Testis (tissue), 2 donors: Measurements from ENCODE around the gene CAMK2B.

Experiments used
- POLR2A ChIP-seq: fragments of 450-650 bp; IDR thresholded peaks from one replicate; pipeline ENCODE4 v1.6.1; 2017; ENCODE audit warnings: antibody characterized with exemption, mild to moderate bottlenecking, moderate library complexity
- TF ChIP-seq, protein P1 (sequence below), 3 experiments: fragments of 450-650 bp in 2 of 3; fragments of 200-600 bp in 1 of 3; sonication (generic) in 1 of 3; IDR thresholded peaks; one replicate each; pipeline ENCODE4 v1.5.1; 2016 to 2019; ENCODE audit warnings: antibody characterized with exemption in 3 of 3, mild to moderate bottlenecking in 2 of 3, moderate library complexity in 1 of 3

DNA sequence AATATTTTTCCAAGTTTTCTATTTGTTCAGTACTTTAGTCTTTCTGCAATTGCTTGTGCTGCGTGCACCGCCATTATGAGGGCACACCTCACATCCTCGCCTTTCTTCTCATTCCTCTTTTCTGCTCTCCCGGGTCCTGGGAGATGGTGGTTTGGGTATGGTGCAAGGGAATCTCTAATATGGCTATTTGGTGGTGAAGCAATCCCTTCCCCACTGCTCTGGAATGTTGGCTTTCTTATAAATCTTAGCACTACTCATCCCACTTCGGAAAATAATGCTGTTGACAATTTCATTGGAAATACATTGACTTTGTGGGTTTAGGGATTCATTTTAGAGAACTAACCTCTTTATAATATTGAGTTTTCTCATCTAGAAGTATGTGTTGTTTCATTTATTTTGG lies 134.2 kb downstream of the CAMK2B start:
- TF ChIP-seq, protein P1, sequence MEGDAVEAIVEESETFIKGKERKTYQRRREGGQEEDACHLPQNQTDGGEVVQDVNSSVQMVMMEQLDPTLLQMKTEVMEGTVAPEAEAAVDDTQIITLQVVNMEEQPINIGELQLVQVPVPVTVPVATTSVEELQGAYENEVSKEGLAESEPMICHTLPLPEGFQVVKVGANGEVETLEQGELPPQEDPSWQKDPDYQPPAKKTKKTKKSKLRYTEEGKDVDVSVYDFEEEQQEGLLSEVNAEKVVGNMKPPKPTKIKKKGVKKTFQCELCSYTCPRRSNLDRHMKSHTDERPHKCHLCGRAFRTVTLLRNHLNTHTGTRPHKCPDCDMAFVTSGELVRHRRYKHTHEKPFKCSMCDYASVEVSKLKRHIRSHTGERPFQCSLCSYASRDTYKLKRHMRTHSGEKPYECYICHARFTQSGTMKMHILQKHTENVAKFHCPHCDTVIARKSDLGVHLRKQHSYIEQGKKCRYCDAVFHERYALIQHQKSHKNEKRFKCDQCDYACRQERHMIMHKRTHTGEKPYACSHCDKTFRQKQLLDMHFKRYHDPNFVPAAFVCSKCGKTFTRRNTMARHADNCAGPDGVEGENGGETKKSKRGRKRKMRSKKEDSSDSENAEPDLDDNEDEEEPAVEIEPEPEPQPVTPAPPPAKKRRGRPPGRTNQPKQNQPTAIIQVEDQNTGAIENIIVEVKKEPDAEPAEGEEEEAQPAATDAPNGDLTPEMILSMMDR (IDR thresholded peaks at IDR 0.05) = no peak
- TF ChIP-seq POLR2A = no peak
